Measurements from ENCODE around the gene IDI1. TPM values are rescaled to one million over a fixed set of nuclear protein-coding genes. Genes with fewer than 3 reads are reported as not detected.

IDI1 gene
- total RNA-seq, 1 experiment from 2014 or later: 47.2 TPM

- TF ChIP-seq ZMAT4 (CRISPR knock-in tag; IDR thresholded peaks at IDR 0.05) (peak; percentile 43; the same call in 1 of the 2 replicates), TEAD1 (CRISPR knock-in tag; IDR thresholded peaks at IDR 0.05) (no peak; the same call in 1 of the 2 replicates), KAT7 (CRISPR knock-in tag; IDR thresholded peaks at IDR 0.05; ENCODE audit: borderline replicate concordance) (no peak), ESRRA (CRISPR knock-in tag; IDR thresholded peaks at IDR 0.05; ENCODE audit: borderline replicate concordance) (no peak), USF1 (CRISPR knock-in tag; IDR thresholded peaks at IDR 0.05) (peak; percentile 53; the same call in 1 of the 2 replicates), AR (CRISPR knock-in tag; IDR thresholded peaks at IDR 0.05) (no peak), JUN (CRISPR knock-in tag; IDR thresholded peaks at IDR 0.05) (no peak; the same call in 1 of the 2 replicates), FOXK1 (CRISPR knock-in tag; IDR thresholded peaks at IDR 0.05) (peak; percentile 95), ZNF425 (CRISPR knock-in tag; conservative IDR thresholded peaks at IDR 0.05) (no peak), ARID4B (CRISPR knock-in tag; IDR thresholded peaks at IDR 0.05; ENCODE audit: borderline replicate concordance) (peak; percentile 11), SP1 (CRISPR knock-in tag; conservative IDR thresholded peaks at IDR 0.05) (peak; percentile 99), MYBL2 (CRISPR knock-in tag; IDR thresholded peaks at IDR 0.05) (peak; percentile 81; the same call in 1 of the 2 replicates), E2F1 (CRISPR knock-in tag; IDR thresholded peaks at IDR 0.05) (peak; percentile 49; the same call in 1 of the 2 replicates), SMAD4 (CRISPR knock-in tag; IDR thresholded peaks at IDR 0.05) (no peak), CREM (CRISPR knock-in tag; IDR thresholded peaks at IDR 0.05) (peak; percentile 91), ETV6 (CRISPR knock-in tag; IDR thresholded peaks at IDR 0.05) (peak; percentile 60; the same call in 1 of the 2 replicates), FOXP1 (CRISPR knock-in tag; IDR thresholded peaks at IDR 0.05; ENCODE audit: borderline replicate concordance) (peak; percentile 81; the same call in 1 of the 2 replicates), NFYB (CRISPR knock-in tag; conservative IDR thresholded peaks at IDR 0.05; ENCODE audit: low read depth) (peak; percentile 91), ZSCAN18 (CRISPR knock-in tag; IDR thresholded peaks at IDR 0.05) (no peak), PRRX2 (CRISPR knock-in tag; IDR thresholded peaks at IDR 0.05) (0 out of 2 replicates have a peak, but pooled peaks have one; percentile 42), ZNF281 (CRISPR knock-in tag; IDR thresholded peaks at IDR 0.05) (0 out of 2 replicates have a peak, but pooled peaks have one; percentile 42)
Observed at GRCh38 chr10:1048732-1049424, at the start of gene IDI1 (continued).
